ENCODE measurements around the gene WDSUB1. TPM values are rescaled to one million over a fixed set of nuclear protein-coding genes. Genes with fewer than 3 reads are reported as not detected.

Gene WDSUB1
- total RNA-seq, 1 experiment from 2014 or later: 7.7 TPM

GRCh38 chr2:159285433-159285832, 1.1 kb downstream of the WDSUB1 start:
- peak overlapping the region; percentile 57 to 84 for H3K4me3 ChIP-seq (ENCODE audit: low read depth in 2 of 2, low read length in 2 of 2)
- in situ Hi-C loops (cut with HindIII; ENCODE audit: low pct_unique_long_range_greater_than_20kb, low sequenced_read_pairs) (no loop called here), intact Hi-C loops (cut with micrococcal nuclease; ENCODE audit: unreplicated experiment) (no loop called here)
- CTCF ChIA-PET: no interaction called here
- ATAC-seq: no peak
- POLR2A ChIA-PET: interaction anchor here (0.6 kb wide), 1 partner anchor 234 kb away, joined by 6 read pairs; no protein-coding TSS in a partner anchor
- TF ChIP-seq REST (IDR thresholded peaks at IDR 0.05; ENCODE audit: insufficient read depth in 1 of 2, low read depth in 2 of 2, low read length in 1 of 2): no peak
- TF ChIP-seq POLR2AphosphoS5 (IDR thresholded peaks at IDR 0.05; ENCODE audit: low read depth, low read length): no peak
- TF ChIP-seq TCF7L2 (IDR thresholded peaks at IDR 0.05; ENCODE audit: low read depth, low read length): no peak
- no peak for TF ChIP-seq CTCF (IDR thresholded peaks at IDR 0.05)
- TF ChIP-seq SIN3A (IDR thresholded peaks at IDR 0.05; ENCODE audit: borderline replicate concordance, insufficient read depth, low read depth, low read length): no peak
- no peaks in the 10 kb centered on the region for H3K27me3 ChIP-seq (ENCODE audit: control insufficient read depth, insufficient read depth, low read length)
- no peak overlapping the region; the same call in 1 of the 2 replicates for H3K27ac ChIP-seq (ENCODE audit: low read length)
- no peak for DNase-seq (ENCODE audit: low read depth, low spot score)
- peaks cover 18% of the 10 kb centered on the region for H3K4me1 ChIP-seq (ENCODE audit: control insufficient read depth, insufficient read depth, low read length)
- no peaks in the 10 kb centered on the region for H3K36me3 ChIP-seq (ENCODE audit: control insufficient read depth, insufficient read depth, low read length)
- no TSS peak for BruUV-seq (replicated peaks)
- no peaks in the 10 kb centered on the region for H3K9me3 ChIP-seq (ENCODE audit: control insufficient read depth, insufficient read depth, low read depth, low read length)

- TF ChIP-seq TCF7L2 (IDR thresholded peaks at IDR 0.05; ENCODE audit: low read depth, low read length) (no peak), SIN3A (IDR thresholded peaks at IDR 0.05; ENCODE audit: borderline replicate concordance, insufficient read depth, low read depth, low read length) (no peak), POLR2AphosphoS5 (IDR thresholded peaks at IDR 0.05; ENCODE audit: low read depth, low read length) (no peak), REST (IDR thresholded peaks at IDR 0.05; ENCODE audit: insufficient read depth in 1 of 2, low read depth in 2 of 2, low read length in 1 of 2) (no peak), CTCF (IDR thresholded peaks at IDR 0.05) (no peak)
- peaks cover 14% of the 10 kb centered on the region for H3K4me1 ChIP-seq (ENCODE audit: control insufficient read depth, insufficient read depth, low read length)
- POLR2A ChIA-PET: interaction anchor here (0.5 kb wide), 1 partner anchor 309 kb away, joined by 3 read pairs; no protein-coding TSS in a partner anchor
- CTCF ChIA-PET: no interaction called here
- no peaks in the 10 kb centered on the region; the same call in 1 of the 2 replicates for H3K36me3 ChIP-seq (ENCODE audit: control insufficient read depth, insufficient read depth, low read length)
- no TSS peak for BruUV-seq (replicated peaks)
- no peak for ATAC-seq
- DNase-seq (ENCODE audit: low read depth, low spot score): no peak
- intact Hi-C loops (cut with micrococcal nuclease; ENCODE audit: unreplicated experiment) (no loop called here), in situ Hi-C loops (cut with HindIII; ENCODE audit: low pct_unique_long_range_greater_than_20kb, low sequenced_read_pairs) (no loop called here)
- no peaks in the 10 kb centered on the region for H3K27me3 ChIP-seq (ENCODE audit: control insufficient read depth, insufficient read depth, low read length)
- no peak overlapping the region for H3K4me3 ChIP-seq (ENCODE audit: low read depth in 2 of 2, low read length in 2 of 2)
- no peaks in the 10 kb centered on the region for H3K9me3 ChIP-seq (ENCODE audit: control insufficient read depth, insufficient read depth, low read depth, low read length)
- H3K27ac ChIP-seq (ENCODE audit: low read length): no peak overlapping the region
These were observed 3.0 kb downstream of the WDSUB1 start for GRCh38 chr2:159283529-159283928.
